GM12878 (cell line): ENCODE results near the gene PDHA1. TPM values are rescaled to one million over a fixed set of nuclear protein-coding genes. Genes with fewer than 3 reads are reported as not detected.

Experiments
- CHD2 ChIP-seq: IDR thresholded peaks from 2 replicates; pipeline ENCODE4 v1.6.1; 2011; ENCODE audit warnings: low read depth, low read length, improper control_type of control experiment, borderline replicate concordance
- CREM ChIP-seq: IDR thresholded peaks from 2 replicates; pipeline ENCODE4 v1.6.1; 2014; ENCODE audit warnings: antibody characterized with exemption, low read depth
- EED ChIP-seq: sonication (generic); IDR thresholded peaks from 2 replicates; pipeline ENCODE4 v1.6.1; 2016; ENCODE audit warnings: antibody characterized with exemption, low read depth
- MYB ChIP-seq: fragments of 150-350 bp; IDR thresholded peaks from 2 replicates; pipeline ENCODE4 v1.6.1; 2014; ENCODE audit warnings: mild to moderate bottlenecking, low read depth, low read length, borderline replicate concordance
- RAD21 ChIP-seq: IDR thresholded peaks from 2 replicates; pipeline ENCODE4 v1.6.1; 2011; ENCODE audit warnings: mild to moderate bottlenecking, low read depth, low read length, moderate library complexity; ENCODE audit not compliant: insufficient read depth
- SUZ12 ChIP-seq: fragments of 200-600 bp; sonication (generic); IDR thresholded peaks from one replicate; pipeline ENCODE4 v1.6.1; 2018; ENCODE audit warnings: antibody characterized with exemption, mild to moderate bottlenecking; ENCODE audit not compliant: unreplicated experiment
- TCF7 ChIP-seq: IDR thresholded peaks from 2 replicates; pipeline ENCODE4 v1.6.1; 2014; ENCODE audit warnings: antibody characterized with exemption, borderline replicate concordance
- ZSCAN29 ChIP-seq: fragments of 450-650 bp; IDR thresholded peaks from 2 replicates; pipeline ENCODE4 v1.6.1; 2017; ENCODE audit warnings: mild to moderate bottlenecking, moderate library complexity
- ZZZ3 ChIP-seq: IDR thresholded peaks from 2 replicates; pipeline ENCODE4 v1.6.1; 2011; ENCODE audit warnings: low read depth; ENCODE audit not compliant: control insufficient read depth, insufficient read length
- polyA plus RNA-seq, 11 experiments: library from polyadenylated mRNA; depleted of rRNA in 4 of 11; unstranded in 6 of 11; stranded (reverse) in 5 of 11; fragments of >200 nt; fragmentation: Nextera tagmentation in 4 of 11; fragmentation: Illumina TruSeq in 1 of 11; extraction: Ambion mirVana in 4 of 11; extraction: Trizol in 1 of 11; gene quantifications; 1 replicate in 1 of 11; 2 replicates in 10 of 11; pipeline versions ENCODE4 v1.2.1 to v1.2.3, GENCODE V29; 2011 to 2016; ENCODE audit warnings: inconsistent platforms in 2 of 11, missing spikeins in 2 of 11, low read depth in 1 of 11
- total RNA-seq, 4 experiments: library from RNA; depleted of rRNA in 3 of 4; stranded (reverse); fragments of >200 nt in 3 of 4; fragmentation: Illumina TruSeq in 1 of 4; extraction: Trizol in 1 of 4; gene quantifications; 2 replicates each; pipeline versions ENCODE4 v1.2.1 to v1.2.3, GENCODE V29; 2013 to 2021
- TF ChIP-seq, protein P1 (sequence below), 3 experiments: IDR thresholded peaks in 2 of 3; conservative IDR thresholded peaks in 1 of 3; 2 replicates each; pipeline ENCODE4 v1.5.1; 2011; ENCODE audit warnings: low read depth in 3 of 3, low read length in 3 of 3, mild to moderate bottlenecking in 3 of 3, control low read depth in 2 of 3, moderate library complexity in 2 of 3, inconsistent platforms in 1 of 3, mixed read lengths in 1 of 3; ENCODE audit not compliant: control insufficient read depth in 2 of 3, insufficient read depth in 1 of 3; ENCODE audit errors: extremely low read depth in 1 of 3

Gene PDHA1
- total and polyA plus RNA-seq, 10 of the 15 experiments (the other 5 are each of a cell fraction or from before 2014, with no cell fraction given) = 175 to 370 (median 270) TPM

DNA sequence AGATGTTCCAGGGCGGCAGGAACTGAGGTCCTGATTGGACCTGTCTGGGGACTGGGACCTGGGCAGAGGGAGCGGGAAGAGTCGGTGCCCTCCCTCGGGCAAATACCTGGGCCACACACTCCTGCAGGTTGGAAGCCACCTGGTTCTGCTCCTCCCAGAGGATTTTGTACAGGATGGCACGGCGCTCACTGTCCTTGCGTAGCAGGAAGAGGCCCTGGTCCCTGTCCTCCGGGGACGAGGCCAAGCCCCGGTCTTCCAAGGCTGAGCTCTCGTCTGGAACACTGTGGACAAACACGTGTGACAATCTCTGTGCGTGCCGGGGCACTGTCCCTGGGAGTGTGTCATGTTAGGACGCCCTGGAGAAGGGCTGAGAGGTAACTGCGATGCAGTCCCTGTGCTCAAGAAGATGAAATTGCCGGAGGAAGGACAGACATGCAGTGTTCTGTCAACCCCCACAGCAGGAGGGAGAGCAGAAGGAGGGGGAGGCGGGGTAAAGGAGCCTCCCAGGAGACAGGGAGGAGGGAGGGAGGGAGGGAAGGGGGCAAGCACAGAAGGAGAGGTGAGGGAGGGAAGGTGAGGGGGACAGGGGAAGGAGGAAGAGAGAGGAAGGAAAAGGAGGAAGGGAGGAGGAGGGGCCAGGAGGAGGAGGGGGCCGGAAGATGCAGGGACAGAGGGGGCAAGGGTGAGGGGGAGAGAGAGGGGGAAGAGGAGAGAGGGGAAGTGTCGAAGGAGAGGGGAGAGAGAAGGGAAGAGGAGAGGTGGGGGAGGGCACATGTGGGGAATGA lies 29.0 kb downstream of the PDHA1 start (continued):
- TF ChIP-seq, protein P1, sequence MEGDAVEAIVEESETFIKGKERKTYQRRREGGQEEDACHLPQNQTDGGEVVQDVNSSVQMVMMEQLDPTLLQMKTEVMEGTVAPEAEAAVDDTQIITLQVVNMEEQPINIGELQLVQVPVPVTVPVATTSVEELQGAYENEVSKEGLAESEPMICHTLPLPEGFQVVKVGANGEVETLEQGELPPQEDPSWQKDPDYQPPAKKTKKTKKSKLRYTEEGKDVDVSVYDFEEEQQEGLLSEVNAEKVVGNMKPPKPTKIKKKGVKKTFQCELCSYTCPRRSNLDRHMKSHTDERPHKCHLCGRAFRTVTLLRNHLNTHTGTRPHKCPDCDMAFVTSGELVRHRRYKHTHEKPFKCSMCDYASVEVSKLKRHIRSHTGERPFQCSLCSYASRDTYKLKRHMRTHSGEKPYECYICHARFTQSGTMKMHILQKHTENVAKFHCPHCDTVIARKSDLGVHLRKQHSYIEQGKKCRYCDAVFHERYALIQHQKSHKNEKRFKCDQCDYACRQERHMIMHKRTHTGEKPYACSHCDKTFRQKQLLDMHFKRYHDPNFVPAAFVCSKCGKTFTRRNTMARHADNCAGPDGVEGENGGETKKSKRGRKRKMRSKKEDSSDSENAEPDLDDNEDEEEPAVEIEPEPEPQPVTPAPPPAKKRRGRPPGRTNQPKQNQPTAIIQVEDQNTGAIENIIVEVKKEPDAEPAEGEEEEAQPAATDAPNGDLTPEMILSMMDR (IDR thresholded peaks at IDR 0.05 in 2 of 3, conservative IDR thresholded peaks at IDR 0.05 in 1 of 3; ENCODE audit: control insufficient read depth in 2 of 3, extremely low read depth in 1 of 3, insufficient read depth in 1 of 3, low read depth in 3 of 3, low read length in 3 of 3) = no peak
- no peak for TF ChIP-seq ZZZ3
- TF ChIP-seq CHD2 = no peak
- TF ChIP-seq TCF7 = no peak
- TF ChIP-seq SUZ12 = no peak
- TF ChIP-seq RAD21 = no peak
- no peak for TF ChIP-seq CREM
- no peak for TF ChIP-seq MYB
- TF ChIP-seq EED = no peak
- TF ChIP-seq ZSCAN29 = no peak
